ENCODE data around the gene NPTX2.

NPTX2 gene

GRCh38 chr7:98657736-98658135, 40.7 kb downstream of the NPTX2 start:
- Histone ChIP-seq H3K4me2 (ENCODE audit: insufficient read depth, low read length) (no peak overlapping the region), H2AFZ (ENCODE audit: low read depth, low read length) (no peak overlapping the region), H3K4me3 (ENCODE audit: low read depth in 1 of 2, low read length in 2 of 2) (no peak overlapping the region), H3K27ac (ENCODE audit: low read length) (no peak overlapping the region), H3K36me3 (ENCODE audit: insufficient read depth, low read length) (no peaks in the 10 kb centered on the region), H3K4me1 (ENCODE audit: insufficient read depth, low read length) (no peaks in the 10 kb centered on the region), H3K79me2 (ENCODE audit: insufficient read depth, low read length) (no peaks in the 10 kb centered on the region), H3K9me3 (ENCODE audit: insufficient read depth, low read length, severe bottlenecking) (no peaks in the 10 kb centered on the region), H4K20me1 (ENCODE audit: insufficient read depth, low read length) (no peaks in the 10 kb centered on the region), H3K9ac (ENCODE audit: low read depth, low read length) (no peak overlapping the region), H3K27me3 (ENCODE audit: insufficient read depth, low read length, poor library complexity) (peaks cover under 1% of the 10 kb centered on the region)
- DNase-seq = no peak
- TF ChIP-seq CTCF (IDR thresholded peaks at IDR 0.05; ENCODE audit: borderline replicate concordance, extremely low read depth, low read length, poor library complexity, severe bottlenecking) (no peak), EZH2 (IDR thresholded peaks at IDR 0.05; ENCODE audit: borderline replicate concordance, low read depth, low read length, severe bottlenecking) (no peak)
- no peak for ATAC-seq (ENCODE audit: insufficient read depth, low read depth)

GRCh38 chr7:98659756-98660155, 42.7 kb downstream of the NPTX2 start:
- no peak for TF ChIP-seq CTCF (IDR thresholded peaks at IDR 0.05; ENCODE audit: borderline replicate concordance, extremely low read depth, low read length, poor library complexity, severe bottlenecking)
- TF ChIP-seq EZH2 (IDR thresholded peaks at IDR 0.05; ENCODE audit: borderline replicate concordance, low read depth, low read length, severe bottlenecking) = no peak
- H3K9ac ChIP-seq (ENCODE audit: low read depth, low read length) = no peak overlapping the region
- no peak overlapping the region for H3K4me3 ChIP-seq (ENCODE audit: low read depth in 1 of 2, low read length in 2 of 2)
- no peaks in the 10 kb centered on the region for H3K9me3 ChIP-seq (ENCODE audit: insufficient read depth, low read length, severe bottlenecking)
- no peak for ATAC-seq (ENCODE audit: insufficient read depth, low read depth)
- no peak overlapping the region for H3K27ac ChIP-seq (ENCODE audit: low read length)
- H4K20me1 ChIP-seq (ENCODE audit: insufficient read depth, low read length) = no peaks in the 10 kb centered on the region
- no peaks in the 10 kb centered on the region for H3K79me2 ChIP-seq (ENCODE audit: insufficient read depth, low read length)
- no peaks in the 10 kb centered on the region for H3K27me3 ChIP-seq (ENCODE audit: insufficient read depth, low read length, poor library complexity)
- no peak overlapping the region for H2AFZ ChIP-seq (ENCODE audit: low read depth, low read length)
- H3K36me3 ChIP-seq (ENCODE audit: insufficient read depth, low read length) = no peaks in the 10 kb centered on the region
- no peaks in the 10 kb centered on the region for H3K4me1 ChIP-seq (ENCODE audit: insufficient read depth, low read length)
- DNase-seq = no peak
- H3K4me2 ChIP-seq (ENCODE audit: insufficient read depth, low read length) = no peak overlapping the region

- ATAC-seq (ENCODE audit: insufficient read depth, low read depth) (no peak), DNase-seq (no peak)
- H4K20me1 ChIP-seq (ENCODE audit: insufficient read depth, low read length) = no peaks in the 10 kb centered on the region
- no peaks in the 10 kb centered on the region for H3K36me3 ChIP-seq (ENCODE audit: insufficient read depth, low read length)
- no peak overlapping the region for H2AFZ ChIP-seq (ENCODE audit: low read depth, low read length)
- H3K27ac ChIP-seq (ENCODE audit: low read length) = no peak overlapping the region
- no peaks in the 10 kb centered on the region for H3K9me3 ChIP-seq (ENCODE audit: insufficient read depth, low read length, severe bottlenecking)
- no peak overlapping the region for H3K9ac ChIP-seq (ENCODE audit: low read depth, low read length)
- TF ChIP-seq CTCF (IDR thresholded peaks at IDR 0.05; ENCODE audit: borderline replicate concordance, extremely low read depth, low read length, poor library complexity, severe bottlenecking) = no peak
- no peak for TF ChIP-seq EZH2 (IDR thresholded peaks at IDR 0.05; ENCODE audit: borderline replicate concordance, low read depth, low read length, severe bottlenecking)
- H3K4me2 ChIP-seq (ENCODE audit: insufficient read depth, low read length) = no peak overlapping the region
- H3K4me3 ChIP-seq (ENCODE audit: low read depth in 1 of 2, low read length in 2 of 2) = no peak overlapping the region
- no peaks in the 10 kb centered on the region for H3K27me3 ChIP-seq (ENCODE audit: insufficient read depth, low read length, poor library complexity)
- no peaks in the 10 kb centered on the region for H3K79me2 ChIP-seq (ENCODE audit: insufficient read depth, low read length)
- H3K4me1 ChIP-seq (ENCODE audit: insufficient read depth, low read length) = no peaks in the 10 kb centered on the region
Measured at GRCh38 chr7:98661607-98662006, 44.5 kb downstream of the NPTX2 start.

- H3K79me2 ChIP-seq (ENCODE audit: insufficient read depth, low read length) = no peaks in the 10 kb centered on the region
- H3K4me2 ChIP-seq (ENCODE audit: insufficient read depth, low read length) = no peak overlapping the region
- H3K27me3 ChIP-seq (ENCODE audit: insufficient read depth, low read length, poor library complexity) = no peaks in the 10 kb centered on the region
- no peaks in the 10 kb centered on the region for H3K9me3 ChIP-seq (ENCODE audit: insufficient read depth, low read length, severe bottlenecking)
- H3K4me3 ChIP-seq (ENCODE audit: low read depth in 1 of 2, low read length in 2 of 2) = no peak overlapping the region
- no peak overlapping the region for H3K27ac ChIP-seq (ENCODE audit: low read length)
- no peaks in the 10 kb centered on the region for H3K4me1 ChIP-seq (ENCODE audit: insufficient read depth, low read length)
- ATAC-seq (ENCODE audit: insufficient read depth, low read depth) (no peak), DNase-seq (no peak)
- H3K36me3 ChIP-seq (ENCODE audit: insufficient read depth, low read length) = no peaks in the 10 kb centered on the region
- TF ChIP-seq EZH2 (IDR thresholded peaks at IDR 0.05; ENCODE audit: borderline replicate concordance, low read depth, low read length, severe bottlenecking) (no peak), CTCF (IDR thresholded peaks at IDR 0.05; ENCODE audit: borderline replicate concordance, extremely low read depth, low read length, poor library complexity, severe bottlenecking) (no peak)
- H3K9ac ChIP-seq (ENCODE audit: low read depth, low read length) = no peak overlapping the region
- H2AFZ ChIP-seq (ENCODE audit: low read depth, low read length) = no peak overlapping the region
- no peaks in the 10 kb centered on the region for H4K20me1 ChIP-seq (ENCODE audit: insufficient read depth, low read length)
Measured at GRCh38 chr7:98662289-98662688, 45.2 kb downstream of the NPTX2 start.
